Esophagus squamous epithelium (tissue), 4 donors: ENCODE data around the gene STON2.

Experiments used
- POLR2A ChIP-seq, 4 donors: fragments of 450-650 bp; IDR thresholded peaks; one replicate each; pipeline ENCODE4 v1.6.1; 2017; ENCODE audit warnings: antibody characterized with exemption in 4 of 4, mild to moderate bottlenecking in 4 of 4, moderate library complexity in 3 of 4
- TF ChIP-seq, protein P1 (sequence below), 6 experiments: fragments of 450-650 bp in 4 of 6; fragments of 200-600 bp in 2 of 6; sonication (generic) in 2 of 6; IDR thresholded peaks; one replicate each; pipeline ENCODE4 v1.5.1; 2016 to 2019; ENCODE audit warnings: antibody characterized with exemption in 6 of 6, mild to moderate bottlenecking in 4 of 6, moderate library complexity in 4 of 6

DNA sequence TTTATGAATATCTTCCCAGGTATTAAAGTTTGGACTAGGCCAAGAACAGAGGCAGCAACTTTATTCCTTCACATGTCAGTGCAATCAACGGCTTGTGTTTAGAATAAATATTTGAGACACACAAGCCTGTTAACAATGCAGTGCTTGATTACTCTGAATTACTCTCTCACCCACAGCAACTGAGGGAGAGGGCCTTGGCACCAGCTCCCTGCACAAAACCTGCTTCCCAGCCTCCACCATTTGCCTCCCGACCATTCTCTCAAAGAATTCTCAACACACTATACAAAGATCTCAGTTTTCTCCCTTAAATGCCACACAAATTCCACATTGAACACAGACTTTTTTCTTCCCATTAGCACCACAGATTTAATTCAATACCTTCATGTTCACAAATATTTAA, 77.0 kb downstream of the STON2 start:
- TF ChIP-seq, protein P1, sequence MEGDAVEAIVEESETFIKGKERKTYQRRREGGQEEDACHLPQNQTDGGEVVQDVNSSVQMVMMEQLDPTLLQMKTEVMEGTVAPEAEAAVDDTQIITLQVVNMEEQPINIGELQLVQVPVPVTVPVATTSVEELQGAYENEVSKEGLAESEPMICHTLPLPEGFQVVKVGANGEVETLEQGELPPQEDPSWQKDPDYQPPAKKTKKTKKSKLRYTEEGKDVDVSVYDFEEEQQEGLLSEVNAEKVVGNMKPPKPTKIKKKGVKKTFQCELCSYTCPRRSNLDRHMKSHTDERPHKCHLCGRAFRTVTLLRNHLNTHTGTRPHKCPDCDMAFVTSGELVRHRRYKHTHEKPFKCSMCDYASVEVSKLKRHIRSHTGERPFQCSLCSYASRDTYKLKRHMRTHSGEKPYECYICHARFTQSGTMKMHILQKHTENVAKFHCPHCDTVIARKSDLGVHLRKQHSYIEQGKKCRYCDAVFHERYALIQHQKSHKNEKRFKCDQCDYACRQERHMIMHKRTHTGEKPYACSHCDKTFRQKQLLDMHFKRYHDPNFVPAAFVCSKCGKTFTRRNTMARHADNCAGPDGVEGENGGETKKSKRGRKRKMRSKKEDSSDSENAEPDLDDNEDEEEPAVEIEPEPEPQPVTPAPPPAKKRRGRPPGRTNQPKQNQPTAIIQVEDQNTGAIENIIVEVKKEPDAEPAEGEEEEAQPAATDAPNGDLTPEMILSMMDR (IDR thresholded peaks at IDR 0.05) = no peak
- TF ChIP-seq POLR2A (IDR thresholded peaks at IDR 0.05) = no peak
